SW 1271 (cell line): ENCODE measurements around the gene KRTAP2-4.
"Not testable (repeated sequence)": the region's sequence is repeated elsewhere in the genome, so short reads cannot be mapped to it uniquely, and the experiment has no call there.

Experiments used
- DNase-seq, 2 experiments: peaks; one replicate each; lab custom pipeline; 2025; lab: John Stamatoyannopoulos, UW

The KRTAP2-4 gene, protein sequence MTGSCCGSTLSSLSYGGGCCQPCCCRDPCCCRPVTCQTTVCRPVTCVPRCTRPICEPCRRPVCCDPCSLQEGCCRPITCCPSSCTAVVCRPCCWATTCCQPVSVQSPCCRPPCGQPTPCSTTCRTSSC

GRCh38 chr17:41065829-41066624 is at the start of gene KRTAP2-4:
KRTAP2-4 (minus strand) TSS chr17:41065879; CDS start chr17:41065845, 34 bp downstream.
- peak in 1 of 2 experiments; percentile 32 for DNase-seq

DNA sequence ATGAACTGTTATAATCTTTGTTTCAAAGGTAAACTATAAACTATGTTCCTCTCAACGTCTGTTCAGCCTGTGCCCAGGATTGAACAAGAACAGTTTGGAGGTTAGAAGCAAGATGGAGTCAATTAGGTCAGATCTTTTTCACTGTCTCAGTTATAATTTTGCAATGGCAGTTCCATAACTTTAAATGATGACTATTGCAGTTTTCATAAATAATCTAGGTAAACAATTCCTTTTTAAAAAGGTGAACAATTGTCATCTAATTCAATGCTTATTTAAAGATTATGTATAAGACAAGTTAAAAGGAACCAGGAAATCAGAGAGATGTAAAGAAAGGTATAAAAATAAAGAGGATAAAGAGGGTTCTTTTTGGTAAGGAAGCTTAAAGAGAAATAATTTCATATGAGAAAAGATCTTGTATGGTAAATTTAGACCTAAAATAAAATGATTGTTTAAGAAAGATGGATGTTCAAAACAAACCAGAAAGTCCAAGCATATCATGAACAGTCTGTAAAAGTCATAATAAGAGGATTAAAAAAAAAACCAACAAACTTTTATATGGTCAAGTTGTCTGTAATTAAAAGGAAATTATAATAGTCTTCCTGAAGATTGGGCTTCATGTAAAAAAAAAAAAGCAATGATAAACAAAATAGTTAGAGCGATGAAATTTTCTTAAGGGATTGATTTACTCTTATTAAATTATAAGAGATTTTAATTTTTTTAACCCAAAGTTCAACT is 45.6 kb upstream of the KRTAP2-4 start:
- no peak for DNase-seq

DNA sequence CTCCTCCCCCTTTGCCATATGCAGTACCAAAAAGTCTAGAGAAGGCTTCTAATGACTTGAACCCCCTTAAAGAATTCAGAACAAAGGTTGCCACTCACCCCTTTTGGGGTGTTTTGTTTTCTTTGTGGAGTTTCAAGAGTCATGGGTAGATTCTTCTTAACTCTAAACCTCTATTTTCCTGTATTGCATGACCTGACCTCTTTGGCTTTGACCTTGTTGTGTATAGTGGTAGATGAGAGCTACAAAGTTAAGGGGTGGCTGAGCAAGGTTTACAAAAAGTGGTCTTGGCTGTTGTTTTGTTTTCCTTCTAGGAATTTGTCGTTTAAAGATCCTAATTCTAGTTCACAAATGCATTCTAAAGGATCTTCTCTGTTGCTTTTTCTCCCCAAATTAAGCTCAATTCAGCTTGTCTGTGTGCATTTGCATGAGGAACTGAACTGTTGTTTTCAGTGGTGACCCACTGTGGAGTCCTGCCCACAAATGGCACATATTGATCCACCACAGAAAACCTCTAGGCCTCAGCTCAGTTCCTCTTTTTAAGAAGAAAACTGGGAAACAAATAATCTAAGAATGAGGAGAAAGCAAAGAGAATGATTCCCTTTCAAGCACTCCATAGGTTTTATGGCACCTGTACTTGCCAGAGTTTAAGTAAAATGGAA is 43.2 kb upstream of the KRTAP2-4 start:
- DNase-seq = not testable (repeated sequence)

- DNase-seq = no peak
These were observed 42.3 kb upstream of the KRTAP2-4 start for GRCh38 chr17:41107941-41108450.

DNA sequence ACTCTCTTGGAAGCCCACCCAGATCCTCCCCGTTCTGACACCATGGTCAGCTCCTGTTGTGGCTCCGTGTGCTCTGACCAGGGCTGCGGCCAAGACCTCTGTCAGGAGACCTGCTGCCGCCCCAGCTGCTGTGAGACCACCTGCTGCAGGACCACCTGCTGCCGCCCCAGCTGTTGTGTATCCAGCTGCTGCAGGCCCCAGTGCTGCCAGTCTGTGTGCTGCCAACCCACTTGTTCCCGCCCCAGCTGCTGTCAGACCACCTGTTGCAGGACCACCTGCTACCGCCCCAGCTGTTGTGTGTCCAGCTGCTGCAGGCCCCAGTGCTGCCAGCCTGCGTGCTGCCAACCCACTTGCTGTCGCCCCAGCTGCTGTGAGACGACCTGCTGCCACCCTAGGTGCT is 39.7 kb upstream of the KRTAP2-4 start, which contains the start of gene KRTAP4-9:
TSS of gene KRTAP4-9 (plus strand) at position 43 of the 400 bp plus-strand sequence. CDS start at position 43, 0 bp downstream.
- not testable (repeated sequence) for DNase-seq

GRCh38 chr17:41104386-41105038 is 38.8 kb upstream of the KRTAP2-4 start:
- DNase-seq = peak; percentile 28 to 67

DNA sequence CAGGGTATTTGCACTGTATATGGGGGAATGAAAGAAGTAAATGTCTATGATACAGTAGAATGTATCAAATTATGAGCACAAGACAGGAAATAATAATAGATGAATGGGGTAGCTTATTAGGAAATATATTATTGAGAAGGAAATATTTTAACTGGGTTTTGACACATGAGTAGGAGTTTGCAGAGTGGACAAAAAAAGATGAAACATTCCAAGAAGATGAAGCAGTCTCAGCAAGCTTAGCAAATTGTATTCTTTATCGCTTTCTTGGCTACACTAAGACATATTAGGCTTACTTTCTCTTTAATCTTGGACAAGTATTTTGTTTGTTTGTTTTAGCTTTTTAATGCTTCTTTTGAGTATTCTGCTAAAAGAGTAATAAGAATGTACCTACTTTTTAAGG is 38.2 kb upstream of the KRTAP2-4 start:
- DNase-seq = no peak

GRCh38 chr17:41101586-41102259 is 36.0 kb upstream of the KRTAP2-4 start, which contains the start of gene KRTAP4-16:
KRTAP4-16 (minus strand) TSS chr17:41102209; CDS start chr17:41102209, 0 bp downstream.
- DNase-seq = no peak

DNA sequence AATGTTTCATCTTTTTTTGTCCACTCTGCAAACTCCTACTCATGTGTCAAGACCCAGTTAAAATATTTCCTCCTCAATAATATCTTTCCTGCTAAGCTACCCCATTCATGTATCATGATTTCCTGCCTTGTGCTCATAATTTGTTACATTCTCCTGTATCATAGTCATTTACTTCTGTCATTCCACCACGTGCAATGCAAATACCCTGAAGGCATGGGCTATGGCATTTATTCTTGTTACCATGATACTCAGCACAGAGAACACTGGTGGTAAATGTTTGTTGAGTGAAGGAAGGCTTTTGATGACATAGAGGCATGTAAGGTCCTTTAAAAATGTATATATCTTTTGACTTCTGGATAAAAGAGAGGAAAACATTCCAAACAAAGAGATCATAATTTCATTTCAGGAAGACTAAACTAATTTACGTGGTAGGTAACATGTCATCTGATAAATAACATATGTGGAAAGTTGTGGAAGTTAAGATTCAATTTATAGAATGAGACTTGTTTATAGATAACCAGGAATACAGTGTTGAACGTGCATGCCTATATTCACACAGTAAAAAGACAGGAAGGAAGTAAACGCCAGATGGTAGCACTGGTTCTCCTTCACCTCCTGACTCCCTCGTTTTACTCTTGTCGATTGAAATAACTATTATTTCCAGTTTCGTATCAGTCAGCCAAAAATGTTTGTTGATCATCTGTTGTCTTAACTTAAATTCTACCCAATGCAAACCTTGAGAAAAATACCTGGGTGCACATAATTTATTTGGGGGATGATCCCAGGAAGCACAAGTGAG is 34.2 kb upstream of the KRTAP2-4 start:
- DNase-seq = peak; percentile 55 to 59

DNA sequence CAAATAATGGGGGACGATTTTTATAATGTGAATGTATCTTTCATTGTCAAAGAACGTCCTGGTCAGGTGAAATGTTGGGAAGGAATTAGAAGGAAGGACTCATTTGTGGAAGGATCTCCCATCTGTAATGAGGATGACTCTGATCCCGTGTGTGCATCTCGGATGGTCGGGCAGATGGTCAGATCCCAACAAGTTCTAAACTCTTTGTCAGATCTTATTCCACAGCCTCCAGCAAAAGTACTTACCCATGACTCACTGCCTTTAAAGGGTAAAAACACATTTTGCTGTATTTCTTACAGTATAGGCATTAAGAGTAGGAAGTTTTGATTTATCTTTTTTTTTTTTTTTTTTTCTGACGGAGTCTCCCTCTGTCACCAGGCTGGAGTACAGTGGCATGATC is 32.8 kb upstream of the KRTAP2-4 start:
- no peak for DNase-seq

DNA sequence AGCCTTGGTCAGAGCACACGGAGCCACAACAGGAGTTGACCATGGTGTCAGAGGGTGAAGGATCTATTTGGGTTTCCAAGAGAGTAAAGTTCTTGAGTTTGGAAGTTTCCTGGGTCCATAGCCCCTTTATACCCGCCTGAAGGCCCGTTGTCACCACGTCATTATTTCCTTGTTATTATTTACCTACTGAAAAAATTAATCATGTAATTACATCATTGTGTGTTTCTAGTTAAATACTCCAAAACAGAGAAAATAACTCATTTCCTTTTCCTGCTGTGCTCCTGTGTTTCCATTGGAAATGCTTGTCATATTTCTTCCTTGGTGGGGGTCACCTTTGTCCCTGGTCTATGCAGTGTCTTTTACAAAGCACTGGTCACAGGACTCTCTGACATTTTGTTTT is 32.4 kb upstream of the KRTAP2-4 start, which contains the start of gene KRTAP4-8:
TSS of gene KRTAP4-8 (minus strand) at position 101 of the 400 bp plus-strand sequence. CDS start at position 43, 58 bp downstream.
- no peak for DNase-seq

DNA sequence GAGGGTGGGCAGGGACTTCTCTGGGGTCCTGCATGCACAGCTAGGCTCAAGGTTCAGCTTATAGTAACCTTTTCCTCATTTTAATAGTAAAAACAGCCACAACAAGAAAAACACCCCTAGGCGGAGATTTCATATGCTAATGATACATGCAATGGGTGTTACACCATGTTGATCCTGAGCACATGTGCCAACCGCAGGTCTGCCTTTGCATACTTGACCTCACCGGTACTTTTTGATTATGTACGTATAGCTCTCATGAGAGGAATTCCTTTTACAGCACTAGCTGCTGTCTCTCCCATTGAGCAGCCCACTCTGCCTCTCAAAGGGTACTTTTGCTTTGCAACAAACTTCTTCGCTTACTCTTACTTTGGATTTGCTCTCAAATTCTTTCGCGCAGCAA is 30.4 kb upstream of the KRTAP2-4 start:
- DNase-seq = no peak

GRCh38 chr17:41088760-41089352 is 23.2 kb upstream of the KRTAP2-4 start:
- not testable (repeated sequence) for DNase-seq

- not testable (repeated sequence) for DNase-seq
These were observed 18.6 kb upstream of the KRTAP2-4 start, which contains the start of gene KRTAP4-7 for GRCh38 chr17:41084100-41084856. KRTAP4-7 (plus strand) TSS chr17:41084150; CDS start chr17:41084207, 57 bp downstream.

DNA sequence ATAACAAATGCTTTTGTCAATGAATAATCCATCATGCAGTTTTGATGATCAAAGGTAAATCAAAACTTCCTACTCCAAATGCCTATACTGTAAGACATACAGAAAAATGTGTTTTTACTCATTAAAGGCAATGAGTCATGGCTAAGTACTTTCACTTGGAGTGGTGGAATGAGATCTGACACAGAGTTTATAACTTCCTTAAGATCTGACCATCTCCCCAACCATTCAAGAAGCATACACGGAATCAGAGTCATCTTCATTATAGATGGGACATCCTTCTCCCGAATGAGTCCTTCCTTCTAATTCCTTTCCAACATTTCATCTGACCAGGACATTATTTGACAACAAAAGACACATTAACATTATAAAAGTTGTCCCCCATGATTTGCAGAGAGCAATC is 17.7 kb upstream of the KRTAP2-4 start:
- peak; percentile 25 to 59 for DNase-seq

DNA sequence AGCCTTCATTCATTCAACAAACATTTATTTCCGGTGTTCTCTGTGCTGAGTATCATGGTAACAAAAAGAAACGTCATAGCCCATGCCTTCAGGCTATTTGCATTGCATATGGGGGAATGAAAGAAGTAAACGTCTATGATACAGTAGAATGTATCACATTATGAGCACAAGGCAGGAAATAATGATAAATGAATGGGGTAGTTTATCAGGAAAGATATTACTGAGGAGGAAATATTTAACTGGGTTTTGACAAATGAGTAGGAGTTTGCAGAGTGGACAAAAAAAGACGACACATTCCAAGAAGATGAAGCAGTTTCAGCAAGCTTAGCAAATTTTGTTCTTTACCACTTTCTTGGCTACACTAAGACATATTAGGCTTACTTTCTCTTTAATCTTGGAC is 16.9 kb upstream of the KRTAP2-4 start:
- no peak for DNase-seq

GRCh38 chr17:41076788-41077187 is 11.1 kb upstream of the KRTAP2-4 start:
- no peak for DNase-seq

GRCh38 chr17:41073676-41074075 is 8.0 kb upstream of the KRTAP2-4 start:
- DNase-seq = no peak
